Right renal pelvis (tissue), 4 donors: ENCODE measurements around the gene COL25A1. TPM values are rescaled to one million over a fixed set of nuclear protein-coding genes. Genes with fewer than 3 reads are reported as not detected.
"Not testable (repeated sequence)": the region's sequence is repeated elsewhere in the genome, so short reads cannot be mapped to it uniquely, and the experiment has no call there.

Experiments
- DNase-seq, 4 donors: peaks; one replicate each; pipeline ENCODE4 v3.0.0-alpha.2; 2013; ENCODE audit warnings: low read depth in 4 of 4, low spot score in 3 of 4, missing footprints in 1 of 4
- polyA plus RNA-seq, 4 donors: library from polyadenylated mRNA; unstranded; fragments of 120-200 nt; gene quantifications; one replicate each; pipeline ENCODE4 v1.2.1, GENCODE V29; 2013; ENCODE audit not compliant: insufficient read length in 4 of 4

The COL25A1 gene
- polyA plus RNA-seq, 4 donors = 11.9 to 23.9 (median 17.1) TPM

DNA sequence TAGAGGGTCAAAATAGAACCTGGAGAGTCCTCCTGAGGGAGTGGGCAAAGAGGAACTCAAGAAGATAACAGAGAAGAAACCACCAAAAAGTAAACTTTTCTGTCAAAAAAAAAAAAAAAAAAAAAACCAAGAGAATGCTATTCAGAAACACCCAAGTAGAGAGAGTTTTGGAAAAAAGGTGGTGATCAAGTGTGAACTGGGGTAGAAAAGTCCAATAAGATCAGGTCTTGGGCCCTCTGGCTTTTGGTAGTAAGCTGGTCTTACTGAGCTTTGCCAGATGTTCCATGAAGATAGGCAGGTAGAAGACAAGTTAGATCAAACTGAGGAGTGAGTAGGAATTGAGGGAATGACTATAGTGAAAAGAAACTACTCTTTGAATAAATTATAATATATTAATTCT, 167.5 kb downstream of the COL25A1 start:
- DNase-seq = no peak

DNA sequence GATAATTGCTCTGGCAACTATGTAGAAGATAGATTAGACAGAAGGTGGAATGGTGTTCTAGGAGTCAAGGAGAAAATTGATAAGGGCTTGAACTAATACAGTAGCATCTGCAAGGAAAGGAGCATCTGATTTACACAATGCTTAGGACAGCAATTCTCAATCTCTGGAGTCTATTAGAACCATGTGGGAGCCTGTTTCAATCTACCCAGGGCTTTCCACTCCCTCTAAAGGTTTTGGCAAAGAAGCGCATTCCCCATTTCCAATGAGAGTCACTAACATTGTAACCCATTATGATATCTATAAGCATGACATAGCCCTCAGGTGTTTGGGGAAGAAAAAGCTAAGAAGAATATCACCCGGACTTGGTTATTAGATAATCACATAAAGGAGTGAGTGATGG, 168.2 kb downstream of the COL25A1 start:
- no peak for DNase-seq

DNA sequence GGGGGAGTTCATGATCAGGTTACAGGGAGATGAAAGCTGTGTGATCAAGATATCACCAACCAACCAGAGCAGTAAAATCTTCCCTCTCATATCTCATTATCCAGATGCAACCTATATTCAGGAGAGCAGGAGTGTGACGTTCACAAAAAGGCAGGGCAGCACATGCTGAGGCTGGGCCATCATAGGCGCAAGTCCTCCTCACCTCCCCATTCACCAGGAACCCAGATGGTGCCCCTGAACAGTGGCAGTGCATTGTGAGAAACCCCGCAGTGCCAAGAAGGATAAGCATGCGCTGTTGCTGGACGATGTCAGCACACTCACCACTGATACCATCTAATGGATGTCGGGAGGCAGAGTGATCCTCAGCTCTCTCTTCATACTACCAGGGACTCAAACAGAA, 170.9 kb downstream of the COL25A1 start:
- no peak for DNase-seq

DNA sequence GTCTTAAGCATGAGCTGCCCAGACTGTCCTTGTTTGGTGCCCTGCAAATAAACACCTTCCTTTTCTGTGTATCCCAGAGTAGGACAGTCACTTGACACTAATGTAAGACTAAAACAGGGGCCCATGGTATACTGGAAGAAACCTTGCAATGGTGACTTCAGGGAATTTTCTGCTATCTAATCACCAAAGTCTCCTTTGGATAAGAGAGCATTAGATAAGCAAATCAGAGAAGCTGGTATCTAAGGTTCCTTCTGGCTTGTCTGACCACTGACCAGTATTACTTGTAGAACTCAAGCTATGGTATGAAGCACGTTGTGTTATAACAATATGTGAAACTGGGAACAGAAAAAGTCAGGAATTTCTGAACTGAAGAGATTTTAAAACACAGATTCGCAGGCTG, 173.9 kb downstream of the COL25A1 start:
- DNase-seq = no peak

- DNase-seq = no peak
These were observed 174.6 kb downstream of the COL25A1 start for GRCh38 chr4:109127866-109128265.

DNA sequence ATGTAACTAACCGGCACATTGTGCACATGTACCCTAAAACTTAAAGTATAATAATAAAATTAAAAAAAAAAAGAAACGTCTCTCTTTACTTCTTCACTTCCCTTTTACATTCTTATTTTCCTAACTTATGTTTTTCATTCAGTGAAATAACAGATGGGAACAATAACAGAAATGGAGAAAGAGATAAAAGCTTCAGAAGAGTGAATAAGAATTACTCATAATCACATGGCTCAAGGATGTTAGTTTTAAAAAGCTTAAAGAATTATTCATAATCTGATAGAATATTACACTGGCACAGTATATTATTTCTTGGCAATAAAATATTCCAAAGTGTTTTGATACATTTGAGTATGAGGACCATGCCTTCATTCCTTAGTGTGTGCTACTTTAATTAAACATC, 175.6 kb downstream of the COL25A1 start:
- DNase-seq = no peak

DNA sequence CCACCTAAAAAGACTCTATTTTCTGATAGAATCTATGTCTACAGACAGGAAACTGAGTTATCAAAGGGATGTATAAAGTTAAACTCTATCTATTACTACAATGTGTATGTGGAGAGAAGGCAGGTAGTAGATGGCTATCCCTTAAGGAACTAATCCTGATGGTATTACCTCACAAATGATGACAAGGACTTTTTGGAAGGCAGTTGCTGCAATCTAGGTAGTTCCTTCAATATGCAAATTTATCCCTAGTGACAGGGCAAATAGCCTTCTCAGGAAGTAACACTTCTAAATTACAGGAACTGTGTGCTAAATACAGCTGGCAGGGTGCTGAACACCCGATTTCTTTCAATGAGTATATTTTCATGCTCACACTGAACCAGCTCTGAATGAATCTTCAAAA, 177.4 kb downstream of the COL25A1 start:
- DNase-seq = no peak

- no peak for DNase-seq
These were observed 178.5 kb downstream of the COL25A1 start for GRCh38 chr4:109123951-109124350.

DNA sequence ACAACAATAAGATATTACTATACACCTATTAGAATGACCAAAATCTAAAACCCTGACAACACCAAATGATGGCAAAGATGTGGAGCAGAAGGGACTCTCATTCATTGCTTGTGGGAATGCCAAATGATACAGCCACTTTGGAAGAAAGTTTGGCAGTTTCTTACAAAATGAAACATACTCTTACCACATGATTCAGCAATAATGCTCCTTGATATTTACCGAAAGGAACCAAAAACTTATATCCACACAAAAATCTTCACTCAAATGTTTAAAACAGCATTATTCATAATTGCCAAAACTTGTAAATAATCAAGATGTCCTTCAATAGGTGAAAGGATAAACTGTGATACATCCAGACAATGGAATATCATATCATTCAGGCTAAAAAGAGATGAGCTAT, 180.9 kb downstream of the COL25A1 start:
- DNase-seq = no peak

DNA sequence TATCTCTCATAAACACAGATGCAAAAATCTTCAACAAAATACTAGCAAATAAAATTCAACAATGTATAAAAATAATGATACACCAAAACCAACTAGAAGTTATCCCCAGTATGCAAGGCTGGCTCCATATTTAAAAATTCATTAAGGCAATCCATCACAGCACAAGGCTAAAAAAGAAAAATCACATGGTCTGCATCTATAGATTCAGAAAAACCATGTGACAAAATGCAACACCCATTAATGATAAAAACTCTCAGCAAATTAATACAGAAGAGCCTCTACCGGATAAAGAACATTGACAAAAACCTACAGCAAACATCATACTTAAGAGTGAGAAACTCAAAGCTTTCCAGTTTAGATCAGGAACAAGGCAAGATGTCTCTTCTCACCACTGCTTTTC, 182.6 kb downstream of the COL25A1 start:
- DNase-seq = no peak

DNA sequence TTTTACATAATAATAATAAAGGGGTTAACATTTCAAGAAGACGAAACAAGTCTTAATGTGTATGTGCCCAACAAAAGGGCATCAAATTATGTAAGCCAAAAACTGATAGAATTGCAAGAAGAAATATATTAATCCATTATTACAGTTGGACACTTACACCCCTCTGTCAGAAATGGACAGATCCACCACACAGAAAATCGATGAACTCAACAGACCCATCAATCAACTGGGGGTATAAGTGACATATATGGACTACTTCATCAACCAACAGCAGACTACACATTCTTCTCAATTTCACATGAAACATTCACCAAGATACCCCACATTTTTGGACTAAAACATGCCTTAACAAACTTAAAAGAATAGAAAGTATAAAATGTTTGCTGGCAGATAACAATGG, 183.8 kb downstream of the COL25A1 start:
- DNase-seq = no peak

DNA sequence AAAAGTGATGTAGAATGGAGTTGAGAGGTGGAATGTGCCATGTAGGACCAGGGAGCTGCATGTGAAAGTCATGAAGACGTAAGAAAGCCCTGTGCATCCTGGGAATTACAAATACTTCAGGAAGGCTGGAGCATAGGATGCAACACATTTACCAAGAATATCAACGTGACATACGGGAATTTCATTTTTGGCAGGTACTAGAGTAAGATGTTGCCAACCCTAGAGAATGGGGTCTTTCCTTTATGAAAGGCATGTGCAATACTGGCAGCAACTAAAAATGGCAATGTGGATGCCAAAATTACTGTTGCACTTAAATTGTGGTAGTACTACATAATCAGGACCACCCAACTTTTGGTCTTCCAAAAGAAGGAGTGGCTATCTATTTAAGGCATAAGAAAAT, 188.0 kb downstream of the COL25A1 start:
- DNase-seq = no peak

GRCh38 chr4:109113521-109113920, 188.9 kb downstream of the COL25A1 start:
- DNase-seq = no peak

GRCh38 chr4:109111031-109111430, 191.4 kb downstream of the COL25A1 start:
- no peak for DNase-seq

GRCh38 chr4:109108215-109108614, 194.2 kb downstream of the COL25A1 start:
- DNase-seq = not testable (repeated sequence)

GRCh38 chr4:109094056-109094455, 208.4 kb downstream of the COL25A1 start:
- no peak for DNase-seq

GRCh38 chr4:109091727-109092409, 210.6 kb downstream of the COL25A1 start:
- no peak for DNase-seq

DNA sequence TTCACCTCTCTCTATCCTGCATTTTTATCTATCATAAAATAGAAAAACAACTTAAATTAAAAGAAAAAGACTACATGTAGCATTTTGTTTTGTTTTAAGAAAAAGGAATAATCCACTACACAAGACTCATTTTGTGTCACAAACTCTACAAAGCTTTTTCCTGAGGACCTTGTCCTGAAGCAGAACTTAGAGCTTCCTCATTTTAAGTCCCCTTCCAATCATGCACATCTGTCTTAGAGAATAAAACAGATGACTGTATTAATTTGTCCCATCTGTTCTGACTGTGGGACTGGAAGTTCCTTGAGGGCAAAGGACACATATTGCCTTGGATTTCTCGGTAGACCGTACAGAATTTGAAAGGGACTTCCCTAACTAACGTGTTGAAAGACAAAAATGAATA, 218.5 kb downstream of the COL25A1 start:
- DNase-seq = no peak

GRCh38 chr4:109079731-109080130, 222.7 kb downstream of the COL25A1 start:
- DNase-seq = no peak

GRCh38 chr4:109079201-109079600, 223.3 kb downstream of the COL25A1 start:
- DNase-seq = no peak

GRCh38 chr4:109078724-109079123, 223.7 kb downstream of the COL25A1 start:
- DNase-seq = peak in 2 of 4 donors; percentile 33 to 41

GRCh38 chr4:109077505-109077904, 225.0 kb downstream of the COL25A1 start:
- no peak for DNase-seq

- DNase-seq = not testable (repeated sequence)
These were observed 225.7 kb downstream of the COL25A1 start for GRCh38 chr4:109076709-109077108.
